Measurements from ENCODE around the gene APP. TPM values are rescaled to one million over a fixed set of nuclear protein-coding genes. Genes with fewer than 3 reads are reported as not detected.

Gene APP
- total RNA-seq, 1 donor from 2014 or later: 306 TPM

DNA sequence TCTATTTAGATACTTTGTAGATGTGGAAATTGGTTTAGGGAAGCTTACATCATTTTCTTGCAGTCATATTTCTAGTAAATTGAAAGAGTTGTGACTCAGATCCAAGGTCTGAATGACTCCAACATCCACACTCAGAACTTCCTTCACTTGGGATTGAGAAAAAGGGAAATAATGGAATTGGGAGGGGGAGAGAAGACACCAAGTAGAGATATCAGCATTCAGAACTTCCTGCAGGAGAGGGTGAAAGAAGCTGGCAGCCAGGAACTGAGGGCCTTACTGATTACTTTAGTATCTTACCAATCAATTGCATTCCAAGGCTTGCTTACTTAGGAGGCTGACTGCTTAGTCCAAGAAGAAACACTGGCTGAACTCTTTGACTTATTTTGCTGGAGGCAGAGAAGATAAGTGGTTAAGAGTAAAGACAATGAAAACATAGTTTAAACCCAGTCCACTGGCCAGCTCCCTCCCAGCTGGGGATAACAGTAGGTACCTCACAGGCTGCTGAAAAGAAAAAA, 21.7 kb downstream of the APP start:
- H3K4me1 Mint-ChIP-seq: peaks cover 34% of the 10 kb centered on the region
- H3K4me3 Mint-ChIP-seq: no peak overlapping the region
- H3K27me3 ChIP-seq: no peaks in the 10 kb centered on the region
- peak; percentile 48 for DNase-seq (ENCODE audit: low spot score)
- peak overlapping the region; percentile 91 for H3K27ac ChIP-seq
- H3K9me3 ChIP-seq (ENCODE audit: low read depth): no peaks in the 10 kb centered on the region
- peaks cover 99% of the 10 kb centered on the region for H3K79me2 ChIP-seq (ENCODE audit: low read depth)
- peaks cover 27% of the 10 kb centered on the region for H3K36me3 Mint-ChIP-seq
- H3F3A ChIP-seq (ENCODE audit: low read depth): peaks cover 50% of the 10 kb centered on the region
- no peak overlapping the region for H2AFZ ChIP-seq (replicated peaks)
- no peaks in the 10 kb centered on the region for H3K36me3 ChIP-seq
- peak overlapping the region; percentile 68 for H3K4me2 ChIP-seq
- TF ChIP-seq EZH2 (IDR thresholded peaks at IDR 0.05): no peak
- TF ChIP-seq EZH2phosphoT487 (IDR thresholded peaks at IDR 0.05): no peak
- TF ChIP-seq CTCF (IDR thresholded peaks at IDR 0.05): no peak
- peaks cover 11% of the 10 kb centered on the region for H3K9me3 Mint-ChIP-seq
- no peak overlapping the region for H3K9ac ChIP-seq
- H3K4me1 ChIP-seq: peaks cover 37% of the 10 kb centered on the region
- H3K27me3 Mint-ChIP-seq (ENCODE audit: insufficient read depth, low read depth): no peaks in the 10 kb centered on the region
- H4K20me1 ChIP-seq (ENCODE audit: low read depth): peaks cover 57% of the 10 kb centered on the region
- peak overlapping the region; percentile 18 for H3K4me3 ChIP-seq
- H3K27ac Mint-ChIP-seq: peak overlapping the region; percentile 54

DNA sequence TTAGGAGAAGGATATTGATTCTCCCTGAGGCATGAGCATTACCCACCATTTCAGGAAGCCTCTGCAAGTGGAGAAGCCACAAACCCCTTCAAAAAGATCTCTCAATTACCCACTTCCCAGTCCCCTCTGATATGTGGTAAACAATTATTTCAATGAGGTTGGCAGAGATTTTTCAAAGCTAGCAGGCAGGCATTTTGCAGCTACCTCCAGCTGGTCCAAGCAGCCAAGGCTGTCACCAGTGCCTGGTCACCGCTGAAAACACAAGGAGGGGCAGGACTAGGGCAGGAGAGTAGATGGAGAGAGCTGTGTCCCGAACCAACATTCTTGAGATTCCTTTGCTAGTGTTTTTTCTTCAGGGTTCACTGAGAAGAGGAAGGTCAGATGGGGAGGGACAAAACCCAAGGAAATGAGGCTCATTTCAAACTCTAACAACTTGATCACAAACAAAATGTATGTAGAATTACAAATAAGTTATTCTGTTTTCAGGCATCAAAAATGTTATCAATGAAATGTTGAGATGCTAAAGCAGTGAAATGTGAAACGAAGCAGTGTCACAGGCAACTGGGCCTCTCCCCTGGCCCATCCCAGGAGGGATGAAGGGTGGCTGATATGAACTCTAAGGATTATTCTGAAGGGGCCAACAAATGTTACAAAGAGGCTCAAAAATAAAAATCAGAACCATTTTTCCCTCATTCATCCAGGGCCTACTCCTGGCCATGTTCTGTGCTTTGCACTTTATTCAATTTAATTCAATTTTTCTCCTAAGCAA, 22.3 kb downstream of the APP start:
- Mint-ChIP-seq H3K27me3 (ENCODE audit: insufficient read depth, low read depth) (no peaks in the 10 kb centered on the region), H3K27ac (peak overlapping the region; percentile 9), H3K9me3 (peaks cover 11% of the 10 kb centered on the region), H3K4me3 (no peak overlapping the region), H3K4me1 (peaks cover 34% of the 10 kb centered on the region), H3K36me3 (peaks cover 29% of the 10 kb centered on the region)
- DNase-seq (ENCODE audit: low spot score): peak; percentile 73
- Histone ChIP-seq H3K4me2 (peak overlapping the region; percentile 68), H3K79me2 (ENCODE audit: low read depth) (peaks cover 99% of the 10 kb centered on the region), H3K9me3 (ENCODE audit: low read depth) (no peaks in the 10 kb centered on the region), H3K4me1 (peaks cover 37% of the 10 kb centered on the region), H3K36me3 (no peaks in the 10 kb centered on the region), H3K27me3 (no peaks in the 10 kb centered on the region), H4K20me1 (ENCODE audit: low read depth) (peaks cover 60% of the 10 kb centered on the region), H3K4me3 (peak overlapping the region; percentile 18), H3K9ac (no peak overlapping the region), H3K27ac (peak overlapping the region; percentile 91), H2AFZ (replicated peaks) (no peak overlapping the region), H3F3A (ENCODE audit: low read depth) (peaks cover 50% of the 10 kb centered on the region)
- TF ChIP-seq EZH2 (IDR thresholded peaks at IDR 0.05) (no peak), CTCF (IDR thresholded peaks at IDR 0.05) (no peak), EZH2phosphoT487 (IDR thresholded peaks at IDR 0.05) (no peak)

- Histone ChIP-seq H3K4me3 (peak overlapping the region; percentile 13), H3K27ac (peak overlapping the region; percentile 91), H3K4me2 (peak overlapping the region; percentile 68), H2AFZ (replicated peaks) (no peak overlapping the region), H3K9ac (no peak overlapping the region), H3K36me3 (peaks cover 4% of the 10 kb centered on the region), H3K79me2 (ENCODE audit: low read depth) (peaks cover 99% of the 10 kb centered on the region), H3K4me1 (peaks cover 37% of the 10 kb centered on the region), H3K9me3 (ENCODE audit: low read depth) (no peaks in the 10 kb centered on the region), H3K27me3 (no peaks in the 10 kb centered on the region), H4K20me1 (ENCODE audit: low read depth) (peaks cover 60% of the 10 kb centered on the region), H3F3A (ENCODE audit: low read depth) (peaks cover 49% of the 10 kb centered on the region)
- Mint-ChIP-seq H3K4me1 (peaks cover 34% of the 10 kb centered on the region), H3K27me3 (ENCODE audit: insufficient read depth, low read depth) (no peaks in the 10 kb centered on the region), H3K4me3 (peak overlapping the region; percentile 31), H3K36me3 (peaks cover 26% of the 10 kb centered on the region), H3K27ac (peak overlapping the region; percentile 9), H3K9me3 (peaks cover 7% of the 10 kb centered on the region)
- peak; percentile 63 for DNase-seq (ENCODE audit: low spot score)
- no peak for TF ChIP-seq EZH2phosphoT487 (IDR thresholded peaks at IDR 0.05)
- no peak for TF ChIP-seq EZH2 (IDR thresholded peaks at IDR 0.05)
- TF ChIP-seq CTCF (IDR thresholded peaks at IDR 0.05): no peak
Observed at GRCh38 chr21:26147535-26147934, 23.0 kb downstream of the APP start.

Data from neural progenitor cell (in vitro differentiated cells).